HCT116 (cell line): ENCODE results near the gene GRIN1. TPM values are rescaled to one million over a fixed set of nuclear protein-coding genes. Genes with fewer than 3 reads are reported as not detected.
"Not testable (repeated sequence)": the region's sequence is repeated elsewhere in the genome, so short reads cannot be mapped to it uniquely, and the experiment has no call there.

ENCODE experiments used
- ATAC-seq: fragments of 200-7000 bp; cut with Tn5 transposase; 2 replicates; pipeline ENCODE4 v1.9.1; 2020; ENCODE audit warnings: mild to moderate bottlenecking, moderate library complexity
- BruUV-seq: library from RNA; stranded (reverse); fragments of 400-500 nt; replicated peaks from 2 replicates; lab custom pipeline; 2021; lab: Mats Ljungman, UMichigan
- CTCF ChIA-PET: fragments of 300-600 bp; sonication (Branson Sonifier 250); formaldehyde crosslinking; loops from one replicate; lab custom pipeline; 2021; ENCODE audit warnings: antibody characterized with exemption; lab: Charles Lee
- POLR2A ChIA-PET: fragments of 300-600, 350-600 bp; sonication (Branson Sonifier 250); formaldehyde crosslinking; loops from one replicate; lab custom pipeline; 2021; ENCODE audit warnings: antibody characterized with exemption; lab: Charles Lee
- RAD21 ChIA-PET, 2 experiments: fragments of 300-600 bp; sonication (Branson Sonifier 250); formaldehyde crosslinking; loops; one replicate each; lab custom pipeline; 2023; ENCODE audit warnings: low total read pairs in 2 of 2; ENCODE audit not compliant: uncharacterized antibody in 2 of 2, unreplicated experiment in 2 of 2, low non-redundant PET in 1 of 2; lab: Charles Lee
- DNase-seq: peaks from one replicate; pipeline ENCODE4 v3.0.0-alpha.2; 2010; ENCODE audit warnings: low read depth, low spot score
- H2AFZ ChIP-seq: fragments of 200-600 bp; shearing (Covaris generic), sonication (generic); 2 replicates; pipeline ENCODE4 v1.6.1; 2017; ENCODE audit warnings: low read depth, mixed run types, mixed read lengths, antibody characterized with exemption, low read length; ENCODE audit not compliant: poor library complexity, severe bottlenecking
- H3K27ac ChIP-seq: 2 replicates; pipeline ENCODE4 v1.5.1; 2012; ENCODE audit warnings: low read depth, low read length
- H3K27me3 ChIP-seq: fragments of 200-600 bp; sonication (generic); 2 replicates; pipeline ENCODE4 v1.6.1; 2016; ENCODE audit warnings: mixed run types, low read length, mixed read lengths; ENCODE audit not compliant: insufficient read depth
- H3K36me3 ChIP-seq, 2 experiments: fragments of 200-500 bp in 1 of 2; fragments of 200-600 bp in 1 of 2; sonication (Bioruptor generic) in 1 of 2; sonication (generic) in 1 of 2; 2 replicates each; pipeline versions ENCODE4 v1.5.1 to v1.6.1; 2014 to 2016; ENCODE audit warnings: low read length in 2 of 2, inconsistent platforms in 1 of 2, mixed read lengths in 1 of 2, mixed run types in 1 of 2; ENCODE audit not compliant: insufficient read depth in 2 of 2, control insufficient read depth in 1 of 2
- H3K4me1 ChIP-seq, 2 experiments: fragments of 200-600 bp in 1 of 2; sonication (generic) in 1 of 2; 2 replicates each; pipeline versions ENCODE4 v1.5.1 to v1.6.1; 2012 to 2017; ENCODE audit warnings: low read length in 2 of 2, inconsistent platforms in 1 of 2, mild to moderate bottlenecking in 1 of 2, mixed read lengths in 1 of 2, mixed run types in 1 of 2, moderate library complexity in 1 of 2; ENCODE audit not compliant: insufficient read depth in 2 of 2, control insufficient read depth in 1 of 2
- H3K4me2 ChIP-seq: fragments of 200-600 bp; sonication (generic); 2 replicates; pipeline ENCODE4 v1.6.1; 2017; ENCODE audit warnings: mixed run types, low read length, mixed read lengths
- H3K4me3 ChIP-seq, 2 experiments: fragments of 200-600 bp in 1 of 2; sonication (generic) in 1 of 2; replicated peaks in 1 of 2; 2 replicates each; pipeline ENCODE4 v1.5.1; 2011 to 2016; ENCODE audit warnings: low read length in 2 of 2, control low read depth in 1 of 2, low read depth in 1 of 2, mild to moderate bottlenecking in 1 of 2, mixed read lengths in 1 of 2, mixed run types in 1 of 2
- H3K79me2 ChIP-seq: fragments of 200-600 bp; sonication (generic); 2 replicates; pipeline ENCODE4 v1.6.1; 2017; ENCODE audit warnings: mild to moderate bottlenecking, mixed run types, low read length, moderate library complexity, mixed read lengths; ENCODE audit not compliant: insufficient read depth
- H3K9ac ChIP-seq: fragments of 200-600 bp; sonication (generic); 2 replicates; pipeline ENCODE4 v1.6.1; 2016; ENCODE audit warnings: low read length, mixed read lengths
- H3K9me2 ChIP-seq: fragments of 200-600 bp; sonication (generic), shearing (Covaris generic); 2 replicates; pipeline ENCODE4 v1.6.1; 2017; ENCODE audit warnings: mixed run types, mild to moderate bottlenecking, moderate library complexity; ENCODE audit not compliant: insufficient read depth
- H3K9me3 ChIP-seq, 2 experiments: fragments of 200-500 bp in 1 of 2; fragments of 200-600 bp in 1 of 2; sonication (Bioruptor generic) in 1 of 2; sonication (generic) in 1 of 2; 2 replicates each; pipeline ENCODE4 v1.6.1; 2014 to 2017; ENCODE audit warnings: low read length in 2 of 2, mixed read lengths in 2 of 2, inconsistent platforms in 1 of 2, low read depth in 1 of 2, mild to moderate bottlenecking in 1 of 2, mixed run types in 1 of 2, moderate library complexity in 1 of 2; ENCODE audit not compliant: control insufficient read depth in 1 of 2, insufficient read depth in 1 of 2
- H4K20me1 ChIP-seq: fragments of 200-600 bp; sonication (generic), shearing (Covaris generic); 2 replicates; pipeline ENCODE4 v1.6.1; 2017; ENCODE audit warnings: mixed run types, mild to moderate bottlenecking, moderate library complexity; ENCODE audit not compliant: insufficient read depth
- CBX3 ChIP-seq: IDR thresholded peaks from 2 replicates; pipeline ENCODE4 v1.6.1; 2012; ENCODE audit warnings: low read depth
- CTCF ChIP-seq, 3 experiments: fragments of 200-600 bp in 1 of 3; sonication (generic) in 1 of 3; IDR thresholded peaks in 2 of 3; conservative IDR thresholded peaks in 1 of 3; 2 replicates each; pipeline ENCODE4 v1.5.1; 2012 to 2017; ENCODE audit warnings: low read depth in 2 of 3, low read length in 2 of 3, antibody characterized with exemption in 1 of 3, borderline replicate concordance in 1 of 3, control low read depth in 1 of 3, mild to moderate bottlenecking in 1 of 3, mixed read lengths in 1 of 3, mixed run types in 1 of 3, moderate library complexity in 1 of 3; ENCODE audit not compliant: insufficient read depth in 1 of 3
- EZH2 ChIP-seq: fragments of 200-600 bp; sonication (generic); IDR thresholded peaks from 2 replicates; pipeline ENCODE4 v1.6.1; 2017; ENCODE audit warnings: antibody characterized with exemption, mixed run types
- EZH2phosphoT487 ChIP-seq: fragments of 200-600 bp; IDR thresholded peaks from 2 replicates; pipeline ENCODE4 v1.6.1; 2018; ENCODE audit warnings: antibody characterized with exemption, borderline replicate concordance
- FOSL1 ChIP-seq: IDR thresholded peaks from 2 replicates; pipeline ENCODE4 v1.6.1; 2012; ENCODE audit warnings: low read depth
- JUND ChIP-seq: IDR thresholded peaks from 2 replicates; pipeline ENCODE4 v1.6.1; 2012
- MAX ChIP-seq: IDR thresholded peaks from 2 replicates; pipeline ENCODE4 v1.6.1; 2012
- POLR2A ChIP-seq: IDR thresholded peaks from 2 replicates; pipeline ENCODE4 v1.7.0; 2011; ENCODE audit warnings: borderline replicate concordance; ENCODE audit not compliant: insufficient read depth, insufficient read length; ENCODE audit errors: extremely low read depth
- REST ChIP-seq: IDR thresholded peaks from 2 replicates; pipeline ENCODE4 v1.6.1; 2012; ENCODE audit warnings: low read depth
- SP1 ChIP-seq: IDR thresholded peaks from 2 replicates; pipeline ENCODE4 v1.6.1; 2012; ENCODE audit warnings: low read depth
- SRF ChIP-seq: IDR thresholded peaks from 2 replicates; pipeline ENCODE4 v1.6.1; 2012; ENCODE audit warnings: low read depth
- intact Hi-C: fragments of 100-400 bp; cut with micrococcal nuclease; formaldehyde crosslinking; loops from 2 replicates; pipeline ENCODE4 v1.10.0; 2022
- total RNA-seq: library from RNA; stranded (reverse); gene quantifications from one replicate; pipeline ENCODE4 v1.2.1, GENCODE V29; 2021; ENCODE audit not compliant: unreplicated experiment

GRIN1 gene
- total RNA-seq, 1 experiment from 2014 or later: 23.1 TPM

- H3K9me2 ChIP-seq, DNase-seq, RAD21 ChIA-PET, intact Hi-C loops, H3K36me3 ChIP-seq, H3K9me3 ChIP-seq, H4K20me1 ChIP-seq, H3K4me3 ChIP-seq, BruUV-seq, H3K27me3 ChIP-seq, H2AFZ ChIP-seq, H3K9ac ChIP-seq, ATAC-seq, H3K27ac ChIP-seq: not testable (repeated sequence)
- 0 out of 2 replicates have a peak overlapping the region, but pooled peaks have one; percentile 51 for H3K4me2 ChIP-seq
- POLR2A ChIA-PET: interaction anchor here (0.7 to 0.8 kb wide), 2 partner anchors 8 to 104 kb away, joined by 3 read pairs; no protein-coding TSS in a partner anchor
- H3K4me1 ChIP-seq: peaks cover 14 to 44% of the 10 kb centered on the region in 2 experiments
- CTCF ChIA-PET: interaction anchor here (1.0 to 1.3 kb wide), 2 partner anchors 104 to 114 kb away, joined by 3 to 7 read pairs; partner anchors contain the start of gene RNF224
- peaks cover 15% of the 10 kb centered on the region for H3K79me2 ChIP-seq
Observed at GRCh38 chr9:137122796-137123467, 16.0 kb upstream of the GRIN1 start.

- Histone ChIP-seq H3K4me1 (peaks cover 20 to 50% of the 10 kb centered on the region in 2 experiments), H3K9ac (no peak overlapping the region), H3K4me2 (peak overlapping the region; percentile 51; the same call in 1 of the 2 replicates), H3K4me3 (no peak overlapping the region), H3K79me2 (peaks cover 21% of the 10 kb centered on the region), H4K20me1 (0 out of 2 replicates have a peak, but pooled peaks cover 3% of the 10 kb centered on the region), H3K27ac (no peak overlapping the region), H3K9me2 (no peaks in the 10 kb centered on the region), H2AFZ (no peak overlapping the region), H3K36me3 (no peaks in the 10 kb centered on the region)
- no TSS peak for BruUV-seq
- RAD21 ChIA-PET: no interaction called here
- POLR2A ChIA-PET: interaction anchor here (0.7 to 1.1 kb wide), 3 partner anchors 8 to 103 kb away, joined by 3 read pairs; partner anchors contain the start of gene MAN1B1
- ATAC-seq (no peak), DNase-seq (no peak)
- CTCF ChIA-PET: interaction anchor here (1.0 to 1.3 kb wide), 2 partner anchors 104 to 113 kb away, joined by 3 to 7 read pairs; partner anchors contain the start of gene RNF224
- no peak for TF ChIP-seq CTCF (IDR thresholded peaks at IDR 0.05 in 2 of 3, conservative IDR thresholded peaks at IDR 0.05 in 1 of 3; ENCODE audit: borderline replicate concordance in 1 of 3, insufficient read depth in 1 of 3, low read depth in 2 of 3, low read length in 2 of 3)
- TF ChIP-seq SRF: no peak
- TF ChIP-seq FOSL1: no peak
- no peak for TF ChIP-seq EZH2phosphoT487
- TF ChIP-seq SP1: no peak
- TF ChIP-seq EZH2: no peak
- TF ChIP-seq POLR2A: no peak
- TF ChIP-seq CBX3: no peak
- no peak for TF ChIP-seq JUND
- no peak; the same call in 1 of the 2 replicates for TF ChIP-seq MAX
- no peak for TF ChIP-seq REST
- TF ChIP-seq, all 23 proteins: peak for 0
- H3K9me3 ChIP-seq: no peaks in the 10 kb centered on the region
- intact Hi-C loops: no loop called here
- H3K27me3 ChIP-seq: no peaks in the 10 kb centered on the region
Observed at GRCh38 chr9:137123468-137123837, 15.5 kb upstream of the GRIN1 start.
